CD4-positive, alpha-beta T cell treated with Interleukin-21 for 1 hour (primary cell): ENCODE data around the gene HCN3.
"Not testable (repeated sequence)": the region's sequence is repeated elsewhere in the genome, so short reads cannot be mapped to it uniquely, and the experiment has no call there.

ENCODE experiments used
- DNase-seq: peaks from one replicate; pipeline ENCODE4 v3.0.0-alpha.2; 2020

The HCN3 gene

GRCh38 chr1:155318082-155318481 is 40.8 kb downstream of the HCN3 start:
- DNase-seq = no peak

GRCh38 chr1:155319536-155319935 is 42.3 kb downstream of the HCN3 start:
- DNase-seq = no peak

- DNase-seq = no peak
Observed at GRCh38 chr1:155320252-155320651, 43.0 kb downstream of the HCN3 start.

- DNase-seq = peak; percentile 71
Observed at GRCh38 chr1:155320661-155321617, 43.7 kb downstream of the HCN3 start, which contains the start of gene RUSC1. Gene RUSC1, plus strand, starts transcription at chr1:155320894. Its CDS starts 880 bp downstream, at chr1:155321774.

- no peak for DNase-seq
Observed at GRCh38 chr1:155321639-155322503, 44.6 kb downstream of the HCN3 start.

GRCh38 chr1:155322571-155322952 is 45.3 kb downstream of the HCN3 start:
- DNase-seq = no peak

- peak; percentile 83 for DNase-seq
Observed at GRCh38 chr1:155322953-155323728, 45.9 kb downstream of the HCN3 start.

GRCh38 chr1:155323729-155324036 is 46.4 kb downstream of the HCN3 start:
- DNase-seq = peak; percentile 88

GRCh38 chr1:155324037-155324716 is 46.9 kb downstream of the HCN3 start:
- peak; percentile 91 for DNase-seq

- no peak for DNase-seq
Observed at GRCh38 chr1:155324717-155325602, 47.7 kb downstream of the HCN3 start.

GRCh38 chr1:155325603-155325893 is 48.3 kb downstream of the HCN3 start:
- DNase-seq = no peak

GRCh38 chr1:155326020-155326526 is 48.8 kb downstream of the HCN3 start:
- no peak for DNase-seq

- DNase-seq = no peak
Observed at GRCh38 chr1:155326631-155327037, 49.4 kb downstream of the HCN3 start.

- DNase-seq = no peak
Observed at GRCh38 chr1:155327981-155328380, 50.7 kb downstream of the HCN3 start.

- DNase-seq = not testable (repeated sequence)
Observed at GRCh38 chr1:155328856-155329255, 51.6 kb downstream of the HCN3 start.

GRCh38 chr1:155329980-155330598 is 52.8 kb downstream of the HCN3 start:
- no peak for DNase-seq

- no peak for DNase-seq
Observed at GRCh38 chr1:155334962-155335361, 57.7 kb downstream of the HCN3 start.
